Erythroblast (primary cell): Measurements from ENCODE around the gene LSM12.

Experiments used
- GATA1 ChIP-seq: IDR thresholded peaks from 2 replicates; pipeline ENCODE4 v1.6.1; 2011; ENCODE audit warnings: low read depth, mild to moderate bottlenecking, control low read depth, low read length, moderate library complexity
- POLR2A ChIP-seq: IDR thresholded peaks from 2 replicates; pipeline ENCODE4 v1.6.1; 2011; ENCODE audit warnings: mild to moderate bottlenecking, low read length

- no peak for TF ChIP-seq POLR2A
- no peak for TF ChIP-seq GATA1
Observed at GRCh38 chr17:44000871-44001460, 65.5 kb downstream of the LSM12 start.
